Activated naive CD4-positive, alpha-beta T cell treated with anti-CD3 and anti-CD28 coated beads for 36 hours (primary cell): ENCODE results near the gene RGS16. TPM values are rescaled to one million over a fixed set of nuclear protein-coding genes. Genes with fewer than 3 reads are reported as not detected.
A peak's percentile ranks its signal among the peaks of the same experiment; 100 is the strongest.

ENCODE experiments used
- CTCF ChIA-PET: fragments of 350-600 bp; sonication (Branson Sonifier 250); formaldehyde crosslinking; loops from one replicate; lab custom pipeline; 2021; ENCODE audit warnings: antibody characterized with exemption; lab: Charles Lee
- DNase-seq: peaks from one replicate; pipeline ENCODE4 v3.0.0-alpha.2; 2020
- H3K27ac Mint-ChIP-seq: one replicate; pipeline ENCODE4 v1.8.0; 2021; ENCODE audit warnings: mild to moderate bottlenecking, mixed read lengths
- H3K27me3 Mint-ChIP-seq: one replicate; pipeline ENCODE4 v1.8.0; 2021; ENCODE audit warnings: low read depth, mixed read lengths
- H3K36me3 Mint-ChIP-seq: one replicate; pipeline ENCODE4 v1.8.0; 2021; ENCODE audit warnings: low read depth, mixed read lengths
- H3K4me1 Mint-ChIP-seq: one replicate; pipeline ENCODE4 v1.8.0; 2021; ENCODE audit warnings: low read depth, mixed read lengths
- H3K4me3 Mint-ChIP-seq: one replicate; pipeline ENCODE4 v1.8.0; 2021; ENCODE audit warnings: mild to moderate bottlenecking, moderate library complexity, mixed read lengths
- H3K9me3 Mint-ChIP-seq: one replicate; pipeline ENCODE4 v1.8.0; 2021; ENCODE audit warnings: mixed read lengths
- intact Hi-C: fragments of 100-400 bp; cut with micrococcal nuclease; formaldehyde crosslinking; loops from one replicate; pipeline ENCODE4 v1.15.1; 2023
- total RNA-seq, 2 experiments: library from RNA; stranded (reverse); gene quantifications; one replicate each; pipeline ENCODE4 v1.2.3, GENCODE V29; 2021

Gene RGS16
- total RNA-seq, 2 experiments from 2014 or later, result 35.3 to 37.3 TPM

GRCh38 chr1:182588500-182589396, 15.4 kb downstream of the RGS16 start, which contains the start of gene RNASEL:
Gene RNASEL (minus strand): TSS chr1:182589256. CDS start chr1:182586806, 2,450 bp downstream.
- DNase-seq, result peak; percentile 62
- Mint-ChIP-seq H3K27ac (peak within 1 kb of the TSS; percentile 98), H3K27me3 (no peaks in the 10 kb centered on the region), H3K36me3 (peaks cover 2% of the 10 kb centered on the region), H3K4me3 (peak within 1 kb of the TSS; percentile 86), H3K4me1 (peaks cover 50% of the 10 kb centered on the region), H3K9me3 (no peaks in the 10 kb centered on the region)
- CTCF ChIA-PET, result interaction anchor here (0.5 to 28.9 kb wide), 7 partner anchors 10 to 501 kb away, joined by 3 to 797 read pairs (median 3); partner anchors contain the start of gene NPL
- intact Hi-C loops, result loop anchor here (1.0 to 10.0 kb wide), 9 partner anchors 15 to 1956 kb away; partner anchors contain the start of genes DHX9 and XPR1

DNA sequence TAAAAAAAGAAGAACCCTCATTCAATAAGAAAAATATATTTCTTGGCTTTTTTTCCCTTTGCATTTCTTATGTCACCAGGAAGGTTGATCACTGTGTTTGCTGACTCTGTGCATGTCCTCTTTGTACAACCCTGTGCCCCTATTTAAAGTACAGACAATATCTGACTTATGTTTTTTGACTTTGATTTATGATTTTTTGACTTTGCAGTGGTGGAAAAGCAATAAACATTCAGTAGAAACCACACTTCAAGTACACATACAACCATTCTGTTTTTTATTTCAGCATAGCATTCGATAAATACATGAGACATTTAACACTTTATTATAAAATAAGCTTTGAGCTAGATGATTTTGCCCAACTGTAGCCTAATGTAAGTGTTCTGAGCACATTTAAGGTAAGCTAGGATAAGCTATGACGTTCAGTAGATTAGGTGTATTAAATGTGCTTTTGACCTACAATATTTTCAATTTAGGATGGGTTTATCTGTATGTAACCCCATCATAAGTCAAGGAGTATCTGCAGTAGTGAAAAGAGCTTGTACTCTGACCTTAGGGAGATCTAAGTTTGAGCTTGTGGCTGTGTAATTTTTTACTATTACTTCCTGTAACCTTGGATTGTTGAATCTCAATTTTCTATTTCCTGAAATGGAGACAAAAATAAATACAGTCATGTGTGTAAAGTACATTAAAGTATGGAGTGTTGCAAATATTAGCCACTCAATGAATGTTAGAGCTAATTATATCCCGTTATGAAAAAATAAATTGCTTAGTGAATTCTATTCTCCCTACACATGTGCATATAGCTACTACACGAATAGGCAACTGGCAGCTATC, 16.3 kb downstream of the RGS16 start:
- Mint-ChIP-seq H3K27me3 (no peaks in the 10 kb centered on the region), H3K36me3 (peaks cover 3% of the 10 kb centered on the region), H3K9me3 (no peaks in the 10 kb centered on the region), H3K4me1 (peaks cover 58% of the 10 kb centered on the region), H3K27ac (peak overlapping the region; percentile 98), H3K4me3 (peak overlapping the region; percentile 86)
- CTCF ChIA-PET, result interaction anchor here (0.5 to 28.9 kb wide), 6 partner anchors 11 to 500 kb away, joined by 3 to 797 read pairs (median 3); partner anchors contain the start of gene NPL
- intact Hi-C loops, result loop anchor here (1.0 to 10.0 kb wide), 9 partner anchors 15 to 1956 kb away; partner anchors contain the start of genes DHX9 and XPR1
- no peak for DNase-seq

- H3K27me3 Mint-ChIP-seq, result no peaks in the 10 kb centered on the region
- CTCF ChIA-PET, result interaction anchor here (1.4 to 28.9 kb wide), 3 partner anchors 11 to 200 kb away, joined by 3 to 797 read pairs (median 92); partner anchors contain the start of gene NPL
- no peak overlapping the region for H3K4me3 Mint-ChIP-seq
- H3K9me3 Mint-ChIP-seq, result no peaks in the 10 kb centered on the region
- peaks cover 64% of the 10 kb centered on the region for H3K4me1 Mint-ChIP-seq
- no peak for DNase-seq
- H3K36me3 Mint-ChIP-seq, result peaks cover 5% of the 10 kb centered on the region
- no peak overlapping the region for H3K27ac Mint-ChIP-seq
- intact Hi-C loops, result loop anchor here (5.0 to 10.0 kb wide), 4 partner anchors 285 to 1955 kb away; partner anchors contain the start of gene XPR1
Observed at GRCh38 chr1:182587093-182587492, 17.1 kb downstream of the RGS16 start.

- CTCF ChIA-PET, result interaction anchor here (11.8 to 28.9 kb wide), 2 partner anchors 12 to 200 kb away, joined by 92 to 797 read pairs; partner anchors contain the start of gene NPL
- Mint-ChIP-seq H3K27me3 (no peaks in the 10 kb centered on the region), H3K36me3 (peaks cover 5% of the 10 kb centered on the region), H3K4me3 (no peak overlapping the region), H3K27ac (no peak overlapping the region), H3K9me3 (no peaks in the 10 kb centered on the region), H3K4me1 (peaks cover 65% of the 10 kb centered on the region)
- no peak for DNase-seq
- intact Hi-C loops, result loop anchor here (5.0 to 10.0 kb wide), 4 partner anchors 284 to 1954 kb away; partner anchors contain the start of gene XPR1
Observed at GRCh38 chr1:182586380-182586779, 17.8 kb downstream of the RGS16 start.

GRCh38 chr1:182584746-182585145, 19.4 kb downstream of the RGS16 start:
- intact Hi-C loops, result loop anchor here (5.0 to 10.0 kb wide), 4 partner anchors 282 to 1952 kb away; partner anchors contain the start of gene XPR1
- peaks cover 73% of the 10 kb centered on the region for H3K4me1 Mint-ChIP-seq
- CTCF ChIA-PET, result interaction anchor here (11.8 to 28.9 kb wide), 2 partner anchors 14 to 202 kb away, joined by 92 to 797 read pairs; partner anchors contain the start of gene NPL

GRCh38 chr1:182580736-182581135, 23.5 kb downstream of the RGS16 start:
- Mint-ChIP-seq H3K27ac (no peak overlapping the region), H3K9me3 (no peaks in the 10 kb centered on the region), H3K4me3 (no peak overlapping the region), H3K4me1 (peaks cover 51% of the 10 kb centered on the region), H3K27me3 (no peaks in the 10 kb centered on the region), H3K36me3 (peaks cover 30% of the 10 kb centered on the region)
- CTCF ChIA-PET, result interaction anchor here (11.8 to 28.9 kb wide), 2 partner anchors 18 to 206 kb away, joined by 92 to 797 read pairs; partner anchors contain the start of gene NPL
- no peak for DNase-seq
- intact Hi-C loops, result loop anchor here (10.0 kb wide), 1 partner anchor 436 kb away; no protein-coding TSS in a partner anchor

More at GRCh38 chr1:182584746-182585145, 19.4 kb downstream of the RGS16 start:
- no peak for DNase-seq
- H3K36me3 Mint-ChIP-seq, result peaks cover 10% of the 10 kb centered on the region
- no peak overlapping the region for H3K27ac Mint-ChIP-seq
- H3K9me3 Mint-ChIP-seq, result no peaks in the 10 kb centered on the region
- no peak overlapping the region for H3K4me3 Mint-ChIP-seq
- no peaks in the 10 kb centered on the region for H3K27me3 Mint-ChIP-seq

DNA sequence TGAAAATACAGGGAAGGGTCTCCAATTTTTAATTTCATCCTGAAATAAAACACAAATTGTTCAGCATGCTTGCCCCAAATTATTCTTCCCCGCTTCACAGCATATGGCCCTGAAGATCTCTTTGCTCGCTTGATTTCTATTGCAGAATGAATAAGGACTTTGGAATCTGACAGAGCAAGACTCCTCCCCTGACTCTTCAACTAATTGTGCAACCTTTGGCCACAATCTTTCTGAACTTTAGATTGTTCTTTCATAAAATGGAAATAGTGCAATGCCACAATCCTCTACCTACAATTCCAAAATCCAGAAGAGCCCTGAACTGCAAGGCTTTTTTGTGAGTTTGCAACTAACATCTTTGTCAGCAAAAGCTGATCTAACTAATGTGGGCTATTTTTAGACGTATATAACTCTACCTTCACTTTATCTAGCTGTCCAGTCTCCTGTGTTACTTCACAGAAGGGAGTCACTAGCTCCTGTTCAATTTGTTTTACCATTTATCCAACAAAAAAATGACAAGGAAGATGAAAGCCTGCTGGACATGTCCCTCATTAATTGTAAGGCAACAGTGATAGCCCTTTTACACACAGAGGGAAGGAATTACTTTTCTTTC, 28.5 kb downstream of the RGS16 start:
- no peak overlapping the region for H3K27ac Mint-ChIP-seq
- H3K9me3 Mint-ChIP-seq, result no peaks in the 10 kb centered on the region
- no peak for DNase-seq
- peaks cover 14% of the 10 kb centered on the region for H3K4me1 Mint-ChIP-seq
- peaks cover 26% of the 10 kb centered on the region for H3K36me3 Mint-ChIP-seq
- no peak overlapping the region for H3K4me3 Mint-ChIP-seq
- intact Hi-C loops, result no loop called here
- CTCF ChIA-PET, result interaction anchor here (1.0 to 1.2 kb wide), 2 partner anchors 19 to 208 kb away, joined by 3 to 4 read pairs; no protein-coding TSS in a partner anchor
- no peaks in the 10 kb centered on the region for H3K27me3 Mint-ChIP-seq

DNA sequence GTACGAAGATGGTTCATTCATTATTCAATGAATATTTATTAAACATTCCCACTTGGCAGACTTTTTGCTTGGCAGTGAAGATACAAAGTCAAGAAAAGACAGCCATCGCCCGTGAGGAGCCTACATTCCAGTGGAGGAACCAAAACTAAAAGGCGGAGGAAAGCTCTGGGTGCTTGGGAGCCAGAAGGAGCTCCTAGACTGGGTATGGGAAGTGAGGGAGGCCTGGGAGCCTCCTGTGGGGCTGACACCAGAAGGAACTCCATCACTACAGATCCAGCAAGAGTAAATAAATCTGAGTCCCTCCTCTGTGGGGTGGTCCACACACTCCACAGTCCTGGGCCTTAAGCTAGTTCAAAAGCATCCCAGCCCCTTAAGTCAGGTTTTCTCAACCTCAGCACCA, 30.0 kb downstream of the RGS16 start:
- Mint-ChIP-seq H3K4me3 (no peak overlapping the region), H3K27me3 (no peaks in the 10 kb centered on the region), H3K36me3 (peaks cover 19% of the 10 kb centered on the region), H3K27ac (no peak overlapping the region), H3K9me3 (no peaks in the 10 kb centered on the region), H3K4me1 (peaks cover 4% of the 10 kb centered on the region)
- DNase-seq, result no peak
- CTCF ChIA-PET, result interaction anchor here (1.1 kb wide), 1 partner anchor 212 kb away, joined by 3 read pairs; no protein-coding TSS in a partner anchor
- intact Hi-C loops, result no loop called here

GRCh38 chr1:182570611-182570970, 33.6 kb downstream of the RGS16 start:
- intact Hi-C loops, result no loop called here
- H3K27ac Mint-ChIP-seq, result no peak overlapping the region
- H3K36me3 Mint-ChIP-seq, result peaks cover 2% of the 10 kb centered on the region
- no peaks in the 10 kb centered on the region for H3K4me1 Mint-ChIP-seq
- DNase-seq, result no peak
- H3K9me3 Mint-ChIP-seq, result no peaks in the 10 kb centered on the region
- CTCF ChIA-PET, result interaction anchor here (0.6 kb wide), 1 partner anchor 25 kb away, joined by 3 read pairs; no protein-coding TSS in a partner anchor
- no peak overlapping the region for H3K4me3 Mint-ChIP-seq
- H3K27me3 Mint-ChIP-seq, result no peaks in the 10 kb centered on the region

- no peaks in the 10 kb centered on the region for H3K27me3 Mint-ChIP-seq
- DNase-seq, result no peak
- no peaks in the 10 kb centered on the region for H3K4me1 Mint-ChIP-seq
- no peak overlapping the region for H3K4me3 Mint-ChIP-seq
- CTCF ChIA-PET, result interaction anchor here (0.6 to 0.7 kb wide), 3 partner anchors 26 to 501 kb away, joined by 3 to 4 read pairs (median 4); no protein-coding TSS in a partner anchor
- H3K27ac Mint-ChIP-seq, result no peak overlapping the region
- intact Hi-C loops, result no loop called here
- H3K9me3 Mint-ChIP-seq, result no peaks in the 10 kb centered on the region
- H3K36me3 Mint-ChIP-seq, result peaks cover 2% of the 10 kb centered on the region
Observed at GRCh38 chr1:182569939-182570610, 34.1 kb downstream of the RGS16 start.
